ENCODE results near the gene ARHGEF25. TPM values are rescaled to one million over a fixed set of nuclear protein-coding genes. Genes with fewer than 3 reads are reported as not detected.
"Not testable (repeated sequence)": the region's sequence is repeated elsewhere in the genome, so short reads cannot be mapped to it uniquely, and the experiment has no call there.

ARHGEF25 gene
- total RNA-seq, 1 donor from 2014 or later: 13.0 TPM

GRCh38 chr12:57583008-57583831 is 28.0 kb upstream of the ARHGEF25 start:
- intact Hi-C loops (cut with DNase I): loop anchor here (1.0 kb wide), 2 partner anchors 38 to 50 kb away; partner anchors contain the start of gene B4GALNT1
- DNase-seq (ENCODE audit: missing footprints): no peak
- peak; percentile 95 for ATAC-seq

- intact Hi-C loops (cut with DNase I): no loop called here
- DNase-seq (ENCODE audit: missing footprints) (no peak), ATAC-seq (no peak)
Observed at GRCh38 chr12:57584050-57584449, 27.2 kb upstream of the ARHGEF25 start.

- intact Hi-C loops (cut with DNase I): no loop called here
- DNase-seq (ENCODE audit: missing footprints) (no peak), ATAC-seq (no peak)
Observed at GRCh38 chr12:57584690-57585089, 26.5 kb upstream of the ARHGEF25 start.

- DNase-seq (ENCODE audit: missing footprints) (no peak), ATAC-seq (no peak)
- intact Hi-C loops (cut with DNase I): no loop called here
Observed at GRCh38 chr12:57585156-57585555, 26.1 kb upstream of the ARHGEF25 start.

- no peak for ATAC-seq
- intact Hi-C loops (cut with DNase I): no loop called here
- DNase-seq (ENCODE audit: missing footprints): no peak
Observed at GRCh38 chr12:57586128-57586527, 25.1 kb upstream of the ARHGEF25 start.

- ATAC-seq: no peak
- no peak for DNase-seq (ENCODE audit: missing footprints)
- intact Hi-C loops (cut with DNase I): no loop called here
Observed at GRCh38 chr12:57586832-57587429, 24.3 kb upstream of the ARHGEF25 start.

- intact Hi-C loops (cut with DNase I); ATAC-seq; DNase-seq (ENCODE audit: missing footprints): not testable (repeated sequence)
Observed at GRCh38 chr12:57588951-57589610, 22.2 kb upstream of the ARHGEF25 start.

- intact Hi-C loops (cut with DNase I): no loop called here
- DNase-seq (ENCODE audit: missing footprints): no peak
- no peak for ATAC-seq
Observed at GRCh38 chr12:57590479-57590863, 20.8 kb upstream of the ARHGEF25 start.

GRCh38 chr12:57590864-57591781 is 20.1 kb upstream of the ARHGEF25 start, which contains the start of gene PIP4K2C:
Gene PIP4K2C, plus strand, starts transcription at chr12:57591192. Its CDS starts 98 bp downstream, at chr12:57591290.
- ATAC-seq (peak; percentile 98), DNase-seq (ENCODE audit: missing footprints) (peak; percentile 93)
- intact Hi-C loops (cut with DNase I): no loop called here

- intact Hi-C loops (cut with DNase I): no loop called here
- no peak for ATAC-seq
Observed at GRCh38 chr12:57591782-57592325, 19.4 kb upstream of the ARHGEF25 start.

GRCh38 chr12:57592551-57593165 is 18.6 kb upstream of the ARHGEF25 start:
- intact Hi-C loops (cut with DNase I): no loop called here
- ATAC-seq: no peak
- no peak for DNase-seq (ENCODE audit: missing footprints)

More at GRCh38 chr12:57591782-57592325, 19.4 kb upstream of the ARHGEF25 start:
- DNase-seq (ENCODE audit: missing footprints): no peak

GRCh38 chr12:57593187-57593586 is 18.0 kb upstream of the ARHGEF25 start:
- DNase-seq (ENCODE audit: missing footprints) (no peak), ATAC-seq (no peak)
- intact Hi-C loops (cut with DNase I): no loop called here

GRCh38 chr12:57600395-57600794 is 10.8 kb upstream of the ARHGEF25 start:
- intact Hi-C loops (cut with DNase I): no loop called here
- DNase-seq (ENCODE audit: missing footprints): no peak
- ATAC-seq: no peak

- ATAC-seq: no peak
- intact Hi-C loops (cut with DNase I): no loop called here
- no peak for DNase-seq (ENCODE audit: missing footprints)
Observed at GRCh38 chr12:57602544-57602943, 8.7 kb upstream of the ARHGEF25 start.

- ATAC-seq (no peak), DNase-seq (ENCODE audit: missing footprints) (no peak)
Observed at GRCh38 chr12:57603324-57603723, 7.9 kb upstream of the ARHGEF25 start.

GRCh38 chr12:57603815-57604453 is 7.3 kb upstream of the ARHGEF25 start:
- ATAC-seq (peak; percentile 67), DNase-seq (ENCODE audit: missing footprints) (no peak)
- intact Hi-C loops (cut with DNase I): no loop called here

More at GRCh38 chr12:57603324-57603723, 7.9 kb upstream of the ARHGEF25 start:
- intact Hi-C loops (cut with DNase I): no loop called here

GRCh38 chr12:57604454-57604991 is 6.7 kb upstream of the ARHGEF25 start, which contains the start of gene DTX3:
Gene DTX3, plus strand, starts transcription at chr12:57604824. Its CDS starts 1,694 bp downstream, at chr12:57606518.
- DNase-seq (ENCODE audit: missing footprints): no peak
- peak; percentile 45 for ATAC-seq
- intact Hi-C loops (cut with DNase I): no loop called here

Data from Right ventricle myocardium inferior (tissue), 1 donor.